Stimulated activated CD8-positive, alpha-beta memory T cell treated with anti-CD3 and anti-CD28 coated beads, Interleukin-12 subunit alpha, Interleukin-12 subunit beta, amount 100 ng/mL, for 4 hours (primary cell): ENCODE results near the gene NIPSNAP2.
"Not testable (repeated sequence)": the region's sequence is repeated elsewhere in the genome, so short reads cannot be mapped to it uniquely, and the experiment has no call there.

Experiments used
- DNase-seq: peaks from one replicate; pipeline ENCODE4 v3.0.0-alpha.2; 2020; ENCODE audit warnings: low read depth

The NIPSNAP2 gene

GRCh38 chr7:56047446-56048116 lies 83.2 kb downstream of the NIPSNAP2 start:
- DNase-seq, result not testable (repeated sequence)

GRCh38 chr7:56048245-56048644 lies 83.9 kb downstream of the NIPSNAP2 start:
- DNase-seq, result no peak

- not testable (repeated sequence) for DNase-seq
These were observed 84.4 kb downstream of the NIPSNAP2 start for GRCh38 chr7:56048763-56049162.
